CD4-positive, alpha-beta memory T cell (primary cell): ENCODE measurements around the gene SPAG8. TPM values are rescaled to one million over a fixed set of nuclear protein-coding genes. Genes with fewer than 3 reads are reported as not detected.
A peak's percentile ranks its signal among the peaks of the same experiment; 100 is the strongest.

Experiments
- CTCF ChIA-PET: fragments of 350-600 bp; sonication (Branson Sonifier 250); formaldehyde crosslinking; loops from one replicate; lab custom pipeline; 2021; ENCODE audit warnings: inconsistent platforms; ENCODE audit not compliant: partially characterized antibody; lab: Charles Lee
- POLR2A ChIA-PET: fragments of 350-600 bp; sonication (Branson Sonifier 250); formaldehyde crosslinking; loops from one replicate; lab custom pipeline; 2021; ENCODE audit not compliant: partially characterized antibody; lab: Charles Lee
- DNase-seq, 5 donors: peaks; one replicate each; pipeline versions ENCODE4 v3.0.0 to v3.0.0-alpha.2; 2020 to 2022; ENCODE audit warnings: mixed read lengths in 1 of 5
- H3K27ac ChIP-seq: one replicate; pipeline ENCODE4 v1.7.0; 2013; ENCODE audit warnings: low read depth, low read length
- H3K27me3 ChIP-seq: 2 replicates; pipeline ENCODE4 v1.7.0; 2013; ENCODE audit warnings: mild to moderate bottlenecking, low read length, moderate library complexity; ENCODE audit not compliant: insufficient read depth
- H3K36me3 ChIP-seq: 2 replicates; pipeline ENCODE4 v1.7.0; 2013; ENCODE audit warnings: mild to moderate bottlenecking, low read length, moderate library complexity; ENCODE audit not compliant: insufficient read depth
- H3K4me1 ChIP-seq: 2 replicates; pipeline ENCODE4 v1.7.0; 2013; ENCODE audit warnings: mild to moderate bottlenecking, low read length, moderate library complexity; ENCODE audit not compliant: insufficient read depth
- H3K4me3 ChIP-seq, 2 donors: one replicate each; pipeline ENCODE4 v1.7.0; 2013; ENCODE audit warnings: low read length in 2 of 2, mild to moderate bottlenecking in 1 of 2
- H3K9me3 ChIP-seq, 2 donors: one replicate each; pipeline ENCODE4 v1.7.0; 2013; ENCODE audit warnings: low read length in 2 of 2, control low read depth in 1 of 2; ENCODE audit not compliant: control insufficient read depth in 1 of 2
- H3K27ac Mint-ChIP-seq, 7 donors: one replicate each; pipeline ENCODE4 v1.8.0; 2020 to 2021; ENCODE audit warnings: mixed read lengths in 7 of 7, mild to moderate bottlenecking in 6 of 7, inconsistent platforms in 3 of 7, moderate library complexity in 3 of 7
- H3K27me3 Mint-ChIP-seq, 2 donors: one replicate each; pipeline ENCODE4 v1.8.0; 2020 to 2021; ENCODE audit warnings: mixed read lengths in 2 of 2
- H3K36me3 Mint-ChIP-seq, 2 donors: one replicate each; pipeline ENCODE4 v1.8.0; 2020 to 2021; ENCODE audit warnings: mixed read lengths in 2 of 2, inconsistent platforms in 1 of 2, mild to moderate bottlenecking in 1 of 2
- H3K4me1 Mint-ChIP-seq, 4 donors: one replicate each; pipeline ENCODE4 v1.8.0; 2020 to 2021; ENCODE audit warnings: mixed read lengths in 4 of 4, mild to moderate bottlenecking in 1 of 4
- H3K4me3 Mint-ChIP-seq, 8 donors: one replicate each; pipeline ENCODE4 v1.8.0; 2020 to 2021; ENCODE audit warnings: mixed read lengths in 8 of 8, mild to moderate bottlenecking in 7 of 8, moderate library complexity in 6 of 8, inconsistent platforms in 3 of 8
- H3K9me3 Mint-ChIP-seq, 8 donors: one replicate each; pipeline ENCODE4 v1.8.0; 2020 to 2021; ENCODE audit warnings: mixed read lengths in 8 of 8, mild to moderate bottlenecking in 5 of 8, inconsistent platforms in 3 of 8, moderate library complexity in 1 of 8
- intact Hi-C: fragments of 100-400 bp; cut with micrococcal nuclease; formaldehyde crosslinking; loops from one replicate; pipeline ENCODE4 v1.15.1; 2023
- polyA plus RNA-seq, 2 donors: library from polyadenylated mRNA; unstranded; fragments of 300-500 nt; fragmentation: Illumina TruSeq; gene quantifications; one replicate each; pipeline ENCODE4 v1.2.3, GENCODE V29; 2021
- total RNA-seq, 2 experiments: library from RNA; stranded (reverse); gene quantifications; one replicate each; pipeline ENCODE4 v1.2.3, GENCODE V29; 2021

The SPAG8 gene
- total and polyA plus RNA-seq, 4 experiments from 2014 or later: 1.0 to 5.7 (median 3.7) TPM

DNA sequence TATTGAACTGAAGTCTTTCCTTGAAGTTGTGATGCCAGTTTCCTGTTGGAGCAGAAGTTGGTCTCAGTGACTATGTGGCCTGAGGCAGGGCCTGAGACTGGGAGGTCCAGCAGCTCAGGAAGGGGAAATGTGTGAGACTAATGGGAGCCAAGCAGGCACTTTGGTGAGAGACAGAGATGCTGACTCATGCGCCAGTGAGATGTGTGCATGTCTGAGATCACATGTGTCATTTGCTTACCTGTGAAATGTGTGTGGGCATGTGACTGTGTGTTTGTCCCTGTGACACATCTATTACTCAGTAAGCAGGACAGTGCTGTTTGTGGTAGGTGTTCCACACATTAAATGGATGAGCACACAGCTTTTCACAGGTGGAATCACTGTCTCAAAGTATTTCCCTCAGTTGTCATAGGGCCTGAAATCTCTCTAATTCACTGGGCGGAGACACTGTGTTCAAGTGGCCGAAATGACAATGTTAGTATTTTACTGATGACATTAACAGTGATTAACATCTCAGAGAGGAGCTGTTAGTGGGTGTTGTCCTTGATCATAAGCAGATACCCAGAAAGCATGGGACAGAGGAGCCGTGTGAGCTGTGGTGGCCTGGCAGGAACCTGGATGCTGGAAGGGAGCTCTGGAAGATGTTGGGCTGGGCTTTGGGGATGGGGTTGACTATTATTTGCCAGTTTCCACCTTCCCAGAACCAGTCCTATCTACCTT, 13.2 kb downstream of the SPAG8 start:
- no peak for DNase-seq
- Histone ChIP-seq H3K4me3 (no peak overlapping the region), H3K27me3 (no peaks in the 10 kb centered on the region), H3K9me3 (no peaks in the 10 kb centered on the region), H3K27ac (no peak overlapping the region), H3K36me3 (peaks cover 7% of the 10 kb centered on the region), H3K4me1 (no peaks in the 10 kb centered on the region)
- Mint-ChIP-seq H3K27ac (peak overlapping the region in 2 of 7 donors; percentile 48 to 72), H3K4me1 (peaks cover 0 to 9% (median 5%) of the 10 kb centered on the region in 4 donors), H3K36me3 (peaks cover 27 to 29% of the 10 kb centered on the region in 2 donors), H3K9me3 (no peaks in the 10 kb centered on the region), H3K4me3 (no peak overlapping the region), H3K27me3 (no peaks in the 10 kb centered on the region)
- POLR2A ChIA-PET: no interaction called here
- intact Hi-C loops: no loop called here
- CTCF ChIA-PET: interaction anchor here (0.9 to 1.9 kb wide), 3 partner anchors 8 to 12 kb away, joined by 3 to 9 read pairs (median 4); no protein-coding TSS in a partner anchor

DNA sequence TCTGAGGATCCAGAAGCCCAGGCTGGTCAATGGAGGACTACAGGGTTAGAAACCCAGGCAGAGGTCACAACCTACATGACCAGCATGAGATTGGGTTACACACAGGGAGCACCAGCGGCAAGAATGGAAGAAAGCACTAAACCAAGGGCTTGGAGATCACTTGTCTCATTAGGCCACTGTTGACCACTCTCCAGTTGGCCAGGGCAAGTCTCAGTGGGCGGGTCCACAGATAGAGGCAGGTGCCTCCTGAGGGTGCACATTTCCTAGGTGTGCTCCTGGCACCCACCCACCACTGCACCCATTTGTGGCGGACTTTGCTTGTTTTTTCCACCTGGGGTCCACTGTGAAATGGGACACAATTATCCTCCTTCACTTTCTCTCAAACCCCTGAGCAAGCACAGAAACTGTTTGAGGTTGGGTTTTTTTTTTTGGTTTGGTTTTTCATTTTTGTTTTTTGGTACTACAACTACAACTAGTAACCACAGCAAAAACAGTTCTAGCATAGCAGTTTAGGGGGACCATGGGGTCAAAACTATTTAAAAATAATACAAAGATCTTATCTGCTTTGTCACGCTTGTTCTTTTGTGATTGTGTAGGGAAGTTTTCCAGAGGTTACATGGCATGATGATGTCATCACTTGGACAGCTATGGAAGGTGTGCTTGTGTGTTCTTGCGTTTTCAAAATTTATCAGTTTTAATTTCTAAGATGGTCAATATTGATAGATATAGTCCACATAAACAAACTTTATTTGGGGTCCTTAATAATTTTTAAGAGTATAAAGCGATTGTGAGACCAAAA, 14.6 kb downstream of the SPAG8 start:
- H3K9me3 ChIP-seq: no peaks in the 10 kb centered on the region
- ChIA-PET CTCF (interaction anchor here (0.8 to 1.7 kb wide), 3 partner anchors 9 to 85 kb away, joined by 3 to 11 read pairs (median 4); no protein-coding TSS in a partner anchor), POLR2A (no interaction called here)
- Mint-ChIP-seq H3K4me1 (peaks cover 5 to 12% (median 5%) of the 10 kb centered on the region in 4 donors), H3K9me3 (no peaks in the 10 kb centered on the region), H3K27me3 (no peaks in the 10 kb centered on the region), H3K27ac (peak overlapping the region in 4 of 7 donors; percentile 15 to 58 (median 44)), H3K36me3 (peaks cover 23 to 25% of the 10 kb centered on the region in 2 donors), H3K4me3 (no peak overlapping the region)
- H3K36me3 ChIP-seq: peaks cover 3% of the 10 kb centered on the region
- no peak for DNase-seq
- no peaks in the 10 kb centered on the region for H3K27me3 ChIP-seq
- H3K27ac ChIP-seq: no peak overlapping the region
- no peak overlapping the region for H3K4me3 ChIP-seq
- intact Hi-C loops: no loop called here
- H3K4me1 ChIP-seq: no peaks in the 10 kb centered on the region

DNA sequence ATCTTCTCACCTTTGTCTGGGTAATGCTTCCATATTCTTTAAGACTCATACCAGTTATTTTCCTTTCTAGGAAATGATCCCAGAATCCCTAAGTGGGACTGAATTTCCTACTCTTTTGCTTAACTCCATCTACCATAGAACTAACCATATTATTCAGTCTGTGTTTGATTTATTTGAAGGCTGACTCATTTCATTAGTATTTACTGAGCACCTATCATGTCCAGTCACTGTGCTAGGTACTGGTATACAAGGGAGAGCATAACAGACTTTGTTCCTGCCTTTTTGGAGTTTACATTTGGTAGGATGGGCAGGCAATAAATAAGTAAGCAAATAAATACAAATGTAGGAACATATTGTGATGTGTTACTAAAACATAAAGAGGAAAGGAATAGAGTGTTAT, 16.4 kb downstream of the SPAG8 start:
- intact Hi-C loops: no loop called here
- Mint-ChIP-seq H3K36me3 (peaks cover 10 to 12% of the 10 kb centered on the region in 2 donors), H3K4me3 (no peak overlapping the region), H3K27ac (peak overlapping the region in 1 of 7 donors; percentile 71), H3K4me1 (peaks cover 5 to 12% (median 5%) of the 10 kb centered on the region in 4 donors), H3K9me3 (peaks cover 0 to under 1% (median 0%) of the 10 kb centered on the region in 8 donors), H3K27me3 (no peaks in the 10 kb centered on the region)
- H3K4me1 ChIP-seq: no peaks in the 10 kb centered on the region
- DNase-seq: no peak
- no peak overlapping the region for H3K27ac ChIP-seq
- H3K9me3 ChIP-seq: no peaks in the 10 kb centered on the region
- CTCF ChIA-PET: interaction anchor here (0.9 to 1.6 kb wide), 2 partner anchors 31 to 86 kb away, joined by 3 to 11 read pairs; no protein-coding TSS in a partner anchor
- POLR2A ChIA-PET: no interaction called here
- no peaks in the 10 kb centered on the region for H3K27me3 ChIP-seq
- H3K36me3 ChIP-seq: no peaks in the 10 kb centered on the region
- H3K4me3 ChIP-seq: no peak overlapping the region

DNA sequence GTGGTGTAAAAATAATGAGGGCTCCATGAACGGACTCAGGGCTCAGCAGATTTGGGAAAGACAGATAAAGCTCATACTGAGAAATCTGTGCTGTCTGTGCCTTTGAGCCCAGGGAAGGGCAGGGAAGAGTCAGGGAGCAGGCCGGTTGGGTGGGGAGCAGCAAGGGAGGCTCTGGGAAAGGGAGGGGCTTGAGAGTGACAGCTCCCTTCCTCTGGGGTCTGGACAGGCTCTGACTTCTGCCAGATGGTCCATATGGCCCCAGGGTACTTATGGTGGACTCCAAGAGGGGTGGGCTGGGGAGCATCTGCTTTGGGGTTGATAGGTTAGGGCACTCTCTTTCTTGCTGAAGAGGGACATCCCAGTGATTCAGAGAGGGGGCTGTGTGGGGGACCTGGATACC, 18.6 kb downstream of the SPAG8 start:
- H3K4me1 ChIP-seq: no peaks in the 10 kb centered on the region
- H3K9me3 ChIP-seq: no peaks in the 10 kb centered on the region
- peaks cover 5 to 15% of the 10 kb centered on the region in 2 donors for H3K36me3 Mint-ChIP-seq
- ChIA-PET CTCF (interaction anchor here (0.6 to 1.7 kb wide), 5 partner anchors 33 to 135 kb away, joined by 3 to 6 read pairs (median 4); partner anchors contain the start of genes CCDC107 and RMRP), POLR2A (no interaction called here)
- H3K36me3 ChIP-seq: no peaks in the 10 kb centered on the region
- peaks cover 0 to 3% (median 0%) of the 10 kb centered on the region in 8 donors for H3K9me3 Mint-ChIP-seq
- no peaks in the 10 kb centered on the region for H3K27me3 ChIP-seq
- peaks cover 7 to 12% (median 8%) of the 10 kb centered on the region in 4 donors for H3K4me1 Mint-ChIP-seq
- no peak for DNase-seq
- intact Hi-C loops: no loop called here
- no peak overlapping the region for H3K4me3 ChIP-seq
- no peaks in the 10 kb centered on the region for H3K27me3 Mint-ChIP-seq
- no peak overlapping the region for H3K4me3 Mint-ChIP-seq
- no peak overlapping the region for H3K27ac ChIP-seq
- H3K27ac Mint-ChIP-seq: peak overlapping the region in 3 of 7 donors; percentile 42 to 71 (median 64)

DNA sequence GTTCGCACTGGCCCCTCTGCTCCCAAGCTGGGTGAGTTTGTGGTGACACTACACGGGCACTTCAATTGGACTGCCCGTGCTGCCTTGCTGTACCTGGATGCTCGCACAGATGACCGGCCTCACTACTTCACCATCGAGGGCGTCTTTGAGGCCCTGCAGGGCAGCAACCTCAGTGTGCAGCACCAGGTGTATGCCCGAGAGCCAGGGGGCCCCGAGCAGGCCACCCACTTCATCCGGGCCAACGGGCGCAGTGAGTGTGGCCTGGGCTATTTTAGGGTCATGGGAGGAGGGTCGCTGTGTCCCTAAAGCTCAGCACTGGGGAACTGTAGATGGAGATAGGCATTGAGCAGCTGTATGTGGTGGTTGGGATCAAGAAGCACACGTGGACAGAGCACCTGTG, 19.2 kb downstream of the SPAG8 start:
- CTCF ChIA-PET: interaction anchor here (0.6 to 1.8 kb wide), 7 partner anchors 34 to 135 kb away, joined by 3 to 10 read pairs (median 4); partner anchors contain the start of genes CCDC107 and RMRP
- intact Hi-C loops: no loop called here
- H3K27me3 ChIP-seq: no peaks in the 10 kb centered on the region
- Mint-ChIP-seq H3K4me3 (peak overlapping the region in 1 of 8 donors; percentile 22), H3K36me3 (peaks cover 7 to 17% of the 10 kb centered on the region in 2 donors), H3K4me1 (peaks cover 7 to 12% (median 8%) of the 10 kb centered on the region in 4 donors), H3K9me3 (peaks cover 0 to 3% (median 0%) of the 10 kb centered on the region in 8 donors), H3K27ac (peak overlapping the region in 2 of 7 donors; percentile 16 to 37), H3K27me3 (no peaks in the 10 kb centered on the region)
- no peak overlapping the region for H3K27ac ChIP-seq
- DNase-seq: no peak
- no peak overlapping the region for H3K4me3 ChIP-seq
- H3K36me3 ChIP-seq: peaks cover 1% of the 10 kb centered on the region
- no peaks in the 10 kb centered on the region for H3K9me3 ChIP-seq
- no peaks in the 10 kb centered on the region for H3K4me1 ChIP-seq
- POLR2A ChIA-PET: no interaction called here

DNA sequence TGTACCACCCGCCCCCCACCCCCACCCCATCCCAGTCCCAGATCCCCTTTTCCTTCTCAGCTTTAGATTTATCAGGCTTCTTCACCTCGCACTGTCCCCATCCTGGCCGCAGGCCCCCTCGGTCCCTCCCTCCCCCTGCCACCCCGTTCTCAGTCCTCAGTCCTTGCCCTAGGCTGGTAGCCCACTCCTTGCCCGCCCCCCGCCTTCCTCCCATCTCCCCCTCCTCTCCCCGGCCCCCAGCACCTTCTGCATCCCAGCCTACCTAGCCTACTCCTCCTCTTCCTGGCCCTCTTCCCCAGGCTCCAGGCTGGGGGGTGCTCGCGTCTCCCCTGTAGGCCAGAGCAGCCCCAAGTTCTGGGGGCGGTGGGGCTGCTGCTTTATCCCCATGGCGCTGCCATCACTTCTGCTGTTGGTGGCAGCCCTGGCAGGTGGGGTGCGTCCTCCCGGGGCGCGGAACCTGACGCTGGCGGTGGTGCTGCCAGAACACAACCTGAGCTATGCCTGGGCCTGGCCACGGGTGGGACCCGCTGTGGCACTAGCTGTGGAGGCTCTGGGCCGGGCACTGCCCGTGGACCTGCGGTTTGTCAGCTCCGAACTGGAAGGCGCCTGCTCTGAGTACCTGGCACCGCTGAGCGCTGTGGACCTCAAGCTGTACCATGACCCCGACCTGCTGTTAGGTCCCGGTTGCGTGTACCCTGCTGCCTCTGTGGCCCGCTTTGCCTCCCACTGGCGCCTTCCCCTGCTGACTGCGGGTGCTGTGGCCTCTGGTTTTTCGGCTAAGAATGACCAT, 19.8 kb downstream of the SPAG8 start:
- H3K4me3 ChIP-seq: no peak overlapping the region
- Mint-ChIP-seq H3K4me3 (peak overlapping the region in 1 of 8 donors; percentile 22), H3K9me3 (peaks cover 0 to 3% (median 0%) of the 10 kb centered on the region in 8 donors), H3K27me3 (no peaks in the 10 kb centered on the region), H3K27ac (no peak overlapping the region), H3K36me3 (peaks cover 13 to 22% of the 10 kb centered on the region in 2 donors), H3K4me1 (peaks cover 7 to 12% (median 8%) of the 10 kb centered on the region in 4 donors)
- DNase-seq: no peak
- POLR2A ChIA-PET: no interaction called here
- intact Hi-C loops: no loop called here
- H3K9me3 ChIP-seq: no peaks in the 10 kb centered on the region
- H3K36me3 ChIP-seq: peaks cover 6% of the 10 kb centered on the region
- H3K27ac ChIP-seq: no peak overlapping the region
- H3K4me1 ChIP-seq: no peaks in the 10 kb centered on the region
- no peaks in the 10 kb centered on the region for H3K27me3 ChIP-seq
- CTCF ChIA-PET: interaction anchor here (1.0 to 1.8 kb wide), 5 partner anchors 34 to 134 kb away, joined by 3 to 10 read pairs (median 4); partner anchors contain the start of genes CCDC107 and RMRP
